Measurements from ENCODE around the gene UCP3.
"Not testable (repeated sequence)": the region's sequence is repeated elsewhere in the genome, so short reads cannot be mapped to it uniquely, and the experiment has no call there.

Gene UCP3

DNA sequence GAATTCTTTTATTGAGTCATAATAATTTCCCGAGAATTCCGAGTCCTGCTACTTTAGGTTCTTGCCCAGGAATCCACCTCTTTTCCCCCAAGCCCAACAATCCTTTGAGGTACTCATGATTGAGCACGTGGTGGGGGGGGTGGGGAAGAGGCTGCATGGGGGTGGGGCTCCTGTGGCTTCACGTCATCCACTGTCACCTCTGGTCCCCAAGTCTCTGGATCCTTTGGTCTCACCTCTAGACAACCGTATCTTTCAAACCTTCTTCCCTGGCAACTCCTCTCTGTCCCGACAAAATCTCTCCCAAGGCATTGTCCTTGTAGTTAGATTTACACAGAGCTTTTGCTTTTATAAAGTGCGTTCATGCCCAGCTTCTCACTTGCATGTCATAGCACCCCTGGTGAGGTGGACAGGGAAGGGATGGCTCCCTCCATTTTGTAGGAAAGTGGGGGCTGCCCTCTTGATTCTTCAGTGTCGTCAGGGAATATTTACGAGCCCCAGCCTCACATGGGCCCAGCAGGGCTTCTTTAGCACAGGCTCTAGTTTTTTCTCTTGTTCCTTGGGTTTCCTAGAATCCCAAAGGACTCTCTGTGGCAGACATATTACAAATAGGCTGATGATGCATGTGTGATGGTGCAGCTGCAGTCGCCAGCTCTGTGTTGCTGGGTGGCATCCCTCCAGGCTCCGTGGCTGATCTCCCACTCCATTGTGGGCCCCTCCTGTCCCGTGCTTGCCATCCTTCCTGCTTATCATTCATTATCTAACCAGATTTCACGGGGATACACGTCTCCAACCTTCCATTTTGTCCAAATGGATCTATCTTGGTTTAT is 8.4 kb downstream of the UCP3 start:
- DNase-seq, result no peak

DNA sequence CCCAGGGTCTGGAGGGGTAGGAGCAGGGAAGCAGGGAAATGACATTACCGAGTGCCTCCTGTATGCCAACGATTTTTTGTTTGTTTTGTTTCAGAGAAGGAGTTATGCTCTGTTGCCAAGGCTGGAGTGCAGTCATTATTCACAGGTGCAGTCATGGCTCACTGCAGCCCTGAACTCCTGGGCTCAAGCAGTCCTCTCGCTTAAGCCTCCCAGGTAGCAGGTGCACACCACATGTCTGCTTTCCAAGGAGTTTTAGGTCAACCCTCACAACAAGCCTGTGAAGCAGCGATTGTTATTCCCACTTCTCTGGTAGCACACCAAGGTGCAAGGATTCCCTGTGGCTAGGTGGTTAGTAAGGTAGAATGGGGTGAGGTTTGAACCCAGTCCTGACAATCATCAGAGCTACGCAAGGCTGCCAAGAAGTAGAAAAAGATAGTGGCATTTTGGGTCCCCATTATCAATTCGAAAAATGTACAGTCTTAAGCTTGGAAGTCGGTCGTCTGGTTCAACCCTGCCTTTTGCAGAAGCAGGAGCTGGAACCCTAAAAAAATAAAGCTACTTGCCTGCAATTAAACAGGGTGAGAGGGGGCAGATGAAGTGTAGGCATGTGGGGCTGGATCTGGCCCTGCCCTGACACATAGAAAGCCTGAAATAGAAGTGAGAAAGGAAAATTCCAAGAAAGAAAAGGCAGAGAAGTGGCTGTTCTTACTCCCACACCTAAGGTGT is 9.1 kb downstream of the UCP3 start:
- DNase-seq, result no peak

DNA sequence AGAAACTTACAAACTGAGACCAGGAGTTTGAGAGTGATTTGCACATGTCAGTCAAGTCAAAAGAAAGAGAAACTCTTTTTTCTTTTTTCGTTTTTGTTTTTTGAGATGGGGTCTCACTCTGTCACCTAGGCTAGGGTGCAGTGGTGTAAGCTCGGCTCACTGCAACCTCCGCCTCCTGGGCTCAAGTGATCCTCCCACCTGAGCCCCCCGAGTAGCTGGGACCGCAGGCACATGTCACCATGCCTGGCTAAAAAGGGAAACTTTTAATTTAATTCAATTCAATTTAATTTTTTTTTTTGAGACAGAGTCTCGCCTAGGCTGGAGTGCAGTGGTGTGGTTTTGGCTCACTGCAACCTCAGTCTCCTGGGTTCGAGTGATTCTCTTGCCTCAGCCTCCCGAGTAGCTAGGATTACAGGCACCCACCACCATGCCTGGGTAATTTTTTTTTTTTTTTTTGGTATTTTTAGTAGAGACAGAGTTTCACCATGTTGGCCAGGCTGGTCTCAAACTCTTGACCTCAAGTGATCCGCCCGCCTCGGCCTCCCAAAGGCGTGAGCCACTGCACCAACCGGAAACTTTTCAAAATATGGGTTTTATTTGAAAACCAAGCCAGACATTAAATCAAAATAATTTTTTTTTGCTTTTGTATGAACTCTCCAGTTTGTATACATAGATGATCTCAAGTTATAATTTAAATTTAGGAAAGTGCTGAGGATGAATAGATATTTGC is 9.9 kb downstream of the UCP3 start:
- no peak for DNase-seq

DNA sequence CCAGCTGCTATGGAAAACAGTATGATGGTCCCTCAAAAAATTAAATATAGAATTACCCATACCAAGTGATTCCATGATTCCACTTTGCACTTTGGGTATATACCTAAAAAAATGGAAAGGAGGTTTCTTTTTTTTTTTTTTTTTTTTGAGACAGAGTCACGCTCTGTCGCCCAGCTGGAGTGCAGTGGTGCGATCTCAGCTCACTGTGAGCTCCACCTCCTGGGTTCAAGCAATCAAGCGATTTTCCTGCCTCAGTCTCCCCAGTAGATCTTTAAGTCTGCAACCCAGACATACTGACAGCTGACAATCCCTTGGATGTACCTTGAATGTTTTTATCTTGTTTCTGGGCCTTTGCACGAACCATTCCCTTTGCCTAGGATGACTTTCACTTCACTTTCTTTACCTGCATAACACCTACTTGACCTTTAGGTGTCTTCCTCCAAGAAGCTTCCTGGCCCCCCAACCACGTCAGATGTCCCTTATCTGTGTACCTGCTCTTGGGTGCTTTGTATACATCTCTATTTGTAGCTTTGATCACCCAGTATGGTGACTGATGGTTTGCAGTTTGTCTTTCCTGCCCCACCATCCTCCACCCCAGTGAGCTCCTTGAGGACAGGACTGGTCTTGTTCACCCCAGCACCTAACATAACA is 11.6 kb downstream of the UCP3 start:
- no peak for DNase-seq

DNA sequence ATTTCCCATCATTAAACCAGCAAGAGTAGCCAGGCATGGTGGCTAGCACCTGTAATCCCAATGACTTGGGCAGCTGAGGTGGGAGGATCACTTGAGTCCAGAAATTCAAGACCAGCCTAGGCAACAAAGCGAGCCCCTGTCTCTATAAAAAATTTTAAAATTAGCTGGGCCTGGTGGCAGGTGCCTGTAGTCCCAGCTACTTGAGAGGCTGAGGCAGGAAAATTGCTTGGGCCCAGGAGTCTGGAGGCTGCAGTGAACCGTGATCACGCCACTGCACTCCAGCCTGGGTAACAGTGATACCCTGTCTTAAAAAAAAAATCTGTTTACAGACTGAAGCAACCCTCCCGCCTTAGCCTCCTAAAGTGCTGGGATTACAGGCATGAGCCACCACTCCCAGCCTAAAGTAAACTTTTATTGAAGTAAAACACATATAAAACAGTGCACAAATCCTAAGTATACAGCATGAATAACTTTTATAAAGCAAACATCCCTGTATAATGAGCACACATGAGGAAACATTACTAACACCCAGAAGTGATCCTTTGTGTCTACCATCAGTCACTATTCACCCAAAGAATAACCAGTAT is 12.6 kb downstream of the UCP3 start:
- DNase-seq, result no peak

DNA sequence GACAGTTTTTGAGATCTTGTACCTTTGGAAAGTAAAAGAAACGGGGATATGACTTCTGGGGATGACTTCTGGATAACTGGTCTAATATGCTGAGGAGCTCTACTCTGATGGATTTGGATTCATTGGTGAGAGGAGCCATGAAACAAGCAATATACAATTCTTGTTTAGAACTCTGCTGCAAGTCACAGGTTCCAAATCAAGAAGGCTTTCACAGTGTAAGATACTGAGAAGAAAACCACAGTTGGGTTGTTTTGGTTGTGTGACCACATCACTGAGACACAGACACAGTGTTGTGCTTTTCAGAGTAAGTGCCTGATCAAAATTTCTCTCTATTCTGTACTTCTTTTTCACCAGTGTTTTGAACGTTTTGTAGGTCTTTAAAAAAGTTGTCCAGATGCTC is 13.2 kb downstream of the UCP3 start:
- no peak for DNase-seq

DNA sequence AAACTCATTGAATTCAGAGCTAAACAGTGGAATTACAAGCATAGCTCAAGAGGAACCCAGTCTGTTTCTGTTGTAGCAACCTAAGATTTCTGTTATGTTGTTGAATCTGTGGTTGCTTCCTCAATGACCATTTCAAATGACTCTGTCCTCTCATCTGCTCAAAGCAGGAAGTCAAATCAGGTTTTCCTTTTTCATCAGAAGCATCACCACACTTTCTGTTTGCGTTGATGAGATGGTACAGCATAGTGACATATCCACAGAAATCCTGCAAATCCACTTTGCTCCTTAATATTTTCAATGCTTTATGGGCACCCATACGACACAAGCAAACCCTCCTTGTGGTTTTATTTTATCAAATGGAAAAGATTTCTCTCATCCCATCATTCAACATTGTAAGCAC is 13.6 kb downstream of the UCP3 start:
- DNase-seq, result peak; percentile 71 to 86

DNA sequence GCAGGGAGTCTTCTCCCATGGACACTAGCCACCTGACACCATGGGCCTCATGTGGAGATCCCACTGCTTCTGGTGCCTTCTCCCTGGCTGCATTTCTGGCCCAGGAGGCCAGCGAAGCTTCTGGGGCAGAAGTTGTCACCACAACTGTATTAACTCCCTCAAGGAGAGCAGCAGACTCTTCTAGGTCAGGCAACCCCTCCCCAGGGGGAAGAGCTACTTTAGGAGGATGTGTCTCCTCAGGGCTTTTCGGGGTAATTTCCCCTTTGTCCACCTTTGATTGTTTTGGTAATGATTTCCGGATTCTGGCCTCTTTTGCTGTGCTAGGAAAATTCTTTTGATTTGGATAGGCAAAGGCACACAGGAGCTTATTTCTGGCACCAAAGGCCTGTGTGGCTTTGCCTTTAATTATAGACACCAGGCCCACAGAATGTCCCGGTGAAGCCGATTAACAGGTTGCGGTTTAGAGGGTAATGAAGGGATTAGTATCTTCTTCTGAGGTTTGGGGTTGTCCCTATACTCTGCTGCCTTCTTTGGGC is 17.3 kb downstream of the UCP3 start:
- DNase-seq, result no peak

DNA sequence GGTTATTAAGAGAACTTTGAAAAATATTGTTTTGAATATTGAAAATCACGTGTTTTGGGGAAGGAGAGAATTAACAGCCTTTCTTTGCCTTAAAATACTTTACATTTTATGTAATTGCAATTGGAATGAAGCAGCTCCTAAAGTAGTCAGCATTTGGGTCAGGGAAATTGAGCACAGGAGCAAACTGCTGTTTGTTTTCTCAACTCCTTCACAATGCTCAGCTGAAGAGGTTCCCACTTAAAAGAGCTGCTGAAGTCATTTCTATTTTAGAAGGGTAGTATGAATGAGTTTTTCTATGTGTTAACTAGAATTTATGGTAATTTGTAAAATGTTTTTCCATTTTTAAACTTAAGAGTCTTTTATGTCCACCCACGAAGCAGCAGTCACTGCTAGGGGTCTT is 18.2 kb downstream of the UCP3 start:
- no peak for DNase-seq

DNA sequence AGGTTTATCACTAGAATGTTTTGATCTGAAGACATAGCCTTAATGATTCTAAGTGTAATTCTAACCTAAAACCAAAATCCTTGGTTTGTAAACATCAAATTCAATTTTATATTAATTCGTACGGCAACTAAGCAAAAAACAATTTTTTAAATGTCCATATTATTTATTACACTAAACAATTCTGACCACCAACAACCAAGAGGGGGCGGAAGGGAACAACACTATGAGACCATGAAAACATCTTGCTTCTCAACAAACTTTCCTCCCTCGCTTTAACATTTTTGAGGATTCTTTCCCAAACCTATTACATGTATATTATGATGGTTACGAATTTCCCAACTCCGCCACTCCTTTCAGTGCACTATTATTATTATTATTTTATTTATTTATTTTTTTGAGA is 19.7 kb downstream of the UCP3 start:
- DNase-seq, result peak; percentile 13 to 34

DNA sequence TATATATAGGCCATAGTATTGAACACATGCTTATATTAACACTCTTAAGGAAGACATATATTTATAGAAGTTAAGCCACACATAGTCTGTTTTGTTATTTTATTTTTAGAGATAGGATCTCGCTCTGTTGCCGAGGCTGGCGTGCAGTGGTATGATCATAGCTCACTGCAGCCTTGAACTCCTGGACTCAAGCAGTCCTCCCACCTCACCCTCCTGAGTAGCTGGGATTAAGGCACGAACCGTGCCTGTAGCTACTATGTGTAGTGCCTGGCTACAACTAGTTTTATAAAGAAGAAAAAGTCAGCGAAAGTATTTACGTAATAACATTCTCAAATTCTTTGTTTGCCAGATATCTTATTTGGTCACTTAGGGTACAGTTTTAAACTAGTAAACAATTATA is 20.7 kb downstream of the UCP3 start:
- DNase-seq, result no peak

DNA sequence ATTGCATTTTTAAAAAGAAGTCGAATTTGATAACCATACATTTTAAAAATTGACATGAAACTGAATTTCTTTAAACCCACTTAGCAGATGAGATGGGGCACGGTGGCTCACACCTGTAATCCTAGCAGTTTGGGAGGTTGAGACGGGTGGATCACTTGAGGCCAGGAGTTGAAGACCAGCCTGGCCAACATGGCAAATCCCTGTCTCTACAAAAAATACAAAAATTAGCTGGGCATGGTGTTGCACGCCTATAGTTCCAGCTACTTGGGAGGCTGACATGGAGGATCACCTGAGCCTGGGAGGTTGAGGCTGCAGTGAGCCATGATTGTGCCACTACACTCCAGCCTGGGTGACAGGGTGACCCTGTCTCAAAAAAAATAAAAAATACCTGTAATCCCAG is 23.2 kb downstream of the UCP3 start:
- not testable (repeated sequence) for DNase-seq

DNA sequence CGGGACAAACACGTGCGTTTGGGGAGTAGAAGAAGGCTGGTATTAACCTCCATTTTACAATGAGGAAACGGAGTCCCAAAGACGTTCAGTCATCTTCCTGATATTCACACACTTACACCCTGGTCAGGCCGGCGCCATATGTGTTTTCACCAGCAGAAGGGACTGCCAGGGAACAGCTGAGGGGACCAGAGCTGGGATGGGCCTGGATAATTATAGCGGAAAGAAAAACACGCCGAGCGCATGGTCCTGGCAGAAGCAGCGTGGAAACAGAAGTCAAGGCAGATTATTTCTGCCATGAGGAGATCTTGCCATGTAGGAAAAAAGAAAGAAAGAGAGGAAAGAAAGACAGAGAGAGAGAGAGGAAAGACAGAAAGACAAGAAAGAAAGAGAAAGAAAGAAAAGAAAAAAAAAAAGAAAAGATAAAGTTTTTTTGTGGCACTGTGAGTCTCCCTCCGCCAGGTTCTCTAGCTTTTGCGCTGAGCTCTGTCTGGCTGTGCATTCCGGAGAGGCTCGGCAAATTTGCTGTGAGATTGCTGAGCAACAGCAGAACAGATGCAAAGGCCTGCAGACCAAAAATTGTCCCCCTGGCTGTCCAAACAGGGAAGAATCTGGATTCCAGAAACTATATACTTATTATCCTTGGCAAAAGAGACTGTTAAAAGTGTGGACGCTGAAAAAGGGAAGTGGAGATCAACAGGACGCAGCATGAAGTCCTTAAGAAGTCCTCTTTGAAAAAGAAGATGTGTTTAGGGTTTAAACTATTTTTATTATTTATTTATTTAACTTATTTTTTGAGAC is 24.9 kb downstream of the UCP3 start:
- peak in 1 of 2 donors; percentile 16 for DNase-seq

DNA sequence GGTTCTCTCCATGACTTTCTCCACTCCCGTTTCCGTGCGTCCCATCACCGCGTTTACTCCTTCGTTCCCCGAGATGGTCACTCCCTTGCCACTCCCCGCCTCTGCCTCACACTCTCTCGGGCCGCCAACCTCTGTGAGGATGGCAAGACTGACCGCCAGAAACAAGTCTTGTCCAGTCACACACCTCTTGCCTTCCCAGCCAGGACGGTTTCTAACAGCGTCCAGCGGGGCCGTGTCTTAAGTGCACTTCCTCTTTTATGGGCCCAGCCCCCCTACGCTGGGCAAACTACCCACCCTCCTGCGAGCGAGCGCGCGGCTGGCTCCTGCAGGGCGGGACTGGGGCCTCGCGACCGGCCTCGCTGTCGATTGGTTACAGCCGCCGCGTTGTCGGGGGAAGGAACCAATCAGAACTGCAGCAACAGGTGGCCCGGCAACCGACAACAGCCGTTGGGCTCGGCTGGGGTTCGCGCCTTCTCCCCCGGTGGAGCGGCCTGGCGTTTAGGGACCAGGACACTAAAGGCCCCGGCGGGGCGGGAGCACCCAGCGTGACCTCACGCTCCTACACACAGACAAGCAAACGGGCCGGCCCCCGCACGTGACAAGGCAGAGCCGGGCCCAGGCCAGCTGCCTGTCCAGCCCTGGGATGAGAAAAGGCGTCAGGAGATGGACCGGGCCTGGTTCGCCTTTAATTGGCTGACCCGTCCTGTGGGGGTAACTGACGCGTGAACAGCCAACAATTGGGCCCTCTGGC is 25.7 kb downstream of the UCP3 start:
- DNase-seq, result peak; percentile 90 to 96

DNA sequence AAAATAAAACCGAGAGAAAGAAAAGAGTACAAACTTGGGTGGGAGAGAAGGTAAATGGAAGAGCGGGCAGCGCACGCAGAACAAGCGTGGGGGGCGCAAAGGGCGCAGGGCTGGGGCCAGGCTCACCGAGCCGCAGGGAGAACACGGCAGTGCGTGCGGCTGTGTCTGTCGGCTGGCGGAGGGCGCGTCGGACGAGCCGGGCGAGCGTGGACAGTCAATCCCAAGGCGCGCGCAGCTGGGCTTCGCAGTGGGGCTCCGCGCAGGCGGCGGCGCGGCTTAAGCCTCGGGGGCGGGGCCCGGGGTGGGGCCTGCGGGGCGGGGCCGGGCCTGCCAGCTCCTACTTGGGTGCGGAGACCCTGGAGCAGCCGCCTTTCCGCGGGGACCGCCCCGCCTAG is 26.3 kb downstream of the UCP3 start, which contains the start of gene UCP2:
Gene UCP2, minus strand, starts transcription at position 249 of the 395 bp plus-strand sequence. CDS start 4,465 bp downstream, outside the sequence.
- DNase-seq, result peak; percentile 77 to 82

DNA sequence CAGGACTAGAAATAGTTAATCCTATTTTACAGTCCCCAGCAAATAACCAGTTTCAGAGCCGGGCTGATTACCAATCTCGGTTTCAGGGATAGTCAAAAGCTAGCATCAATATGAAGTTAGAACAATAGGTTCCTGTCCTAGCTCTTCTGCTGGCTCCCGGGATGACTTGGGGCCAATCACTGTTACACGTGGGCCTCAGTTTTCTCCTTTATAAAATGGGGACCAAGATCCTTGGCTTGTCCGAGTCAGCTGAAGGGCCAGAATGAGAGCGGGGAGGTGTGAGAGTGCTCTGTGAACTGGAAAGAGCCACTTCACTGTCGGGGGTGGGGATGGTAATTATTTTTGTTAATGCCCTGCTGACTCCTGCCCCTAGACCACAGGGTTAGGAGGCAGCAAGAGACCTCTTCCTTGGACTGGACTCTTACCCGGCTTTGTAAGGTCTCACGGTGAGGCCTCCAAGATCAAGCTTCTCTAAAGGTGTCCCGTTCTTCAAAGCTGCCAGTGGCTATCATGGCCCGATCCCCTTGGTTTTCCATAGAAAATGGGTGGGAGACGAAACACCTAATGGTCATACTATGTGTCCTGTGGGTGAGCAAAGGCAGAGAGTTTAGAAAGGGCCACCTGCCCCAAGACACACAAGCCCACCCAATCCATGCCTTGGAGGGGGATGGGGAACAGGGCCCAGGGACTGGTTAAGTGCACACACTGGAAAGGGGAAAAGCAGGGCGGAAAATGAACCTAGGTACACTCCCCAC is 27.7 kb downstream of the UCP3 start:
- DNase-seq, result no peak

DNA sequence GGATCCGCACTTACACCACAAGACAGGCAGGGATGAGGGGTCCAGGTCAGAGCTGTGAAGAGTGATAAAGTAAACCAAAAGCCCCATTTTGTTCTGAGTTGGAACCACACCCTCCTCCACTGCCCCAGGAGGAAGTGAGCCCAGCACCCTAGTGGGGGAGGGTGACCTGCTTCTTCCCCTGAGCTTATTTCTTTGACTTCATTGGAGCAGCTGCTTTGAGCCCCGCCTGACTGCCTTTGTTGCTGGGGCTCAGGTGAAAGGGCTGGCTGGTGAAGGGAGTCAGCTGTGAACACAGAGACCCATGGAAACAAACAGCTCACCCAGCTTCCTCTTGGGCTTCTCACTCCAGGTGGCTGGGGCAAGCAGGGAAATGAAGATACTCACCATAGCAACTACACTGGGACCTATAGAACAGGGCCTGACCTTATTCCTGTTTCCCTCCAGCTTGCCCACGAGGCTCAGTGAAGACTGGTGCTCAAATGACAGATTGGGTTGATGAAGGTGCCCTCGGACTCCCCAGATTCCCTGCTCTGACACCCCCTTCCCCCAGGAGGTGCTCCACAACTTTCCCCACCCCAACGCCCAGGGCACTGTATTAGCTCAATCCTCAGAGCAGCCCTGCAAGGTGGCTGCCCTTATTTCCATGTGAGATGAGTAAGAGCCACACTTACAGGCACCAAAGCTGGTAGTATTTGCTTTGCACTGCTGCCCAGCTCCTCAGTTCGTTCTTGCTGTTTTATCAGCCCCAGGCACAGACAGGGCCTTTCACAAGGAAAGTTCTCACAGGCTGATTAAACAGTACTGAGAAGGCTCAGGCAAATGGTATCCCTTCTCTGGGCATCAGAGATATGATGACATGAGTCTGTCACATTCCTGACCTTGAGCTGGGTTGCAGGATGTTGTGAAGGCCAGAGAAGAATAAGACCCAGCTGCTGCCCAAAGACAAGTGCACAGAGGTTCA is 28.6 kb downstream of the UCP3 start:
- peak; percentile 45 to 56 for DNase-seq

DNA sequence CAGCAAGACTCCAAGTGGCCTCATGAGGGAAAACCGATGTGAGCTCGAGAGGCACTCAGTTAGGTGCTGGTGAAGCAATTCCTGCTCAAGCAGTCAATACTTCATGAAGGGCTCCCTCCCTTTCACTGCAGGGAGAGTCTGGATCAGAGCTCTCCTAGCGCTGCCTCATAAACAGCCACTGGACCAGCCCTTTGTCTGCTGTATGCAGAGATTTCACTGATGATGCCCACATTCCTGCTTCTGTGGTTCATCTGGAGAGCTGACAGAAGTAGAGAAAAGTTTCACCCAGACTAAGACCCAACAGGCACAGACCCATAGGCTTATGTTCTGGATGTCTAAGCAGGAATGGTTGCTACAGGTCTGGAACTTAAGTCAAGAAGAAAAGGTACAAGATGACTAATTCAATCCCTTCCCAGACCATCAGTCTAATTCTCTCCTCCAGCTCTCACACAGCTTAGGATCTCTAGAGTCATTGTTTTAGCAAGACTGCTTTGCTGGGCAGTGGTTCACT is 30.3 kb downstream of the UCP3 start:
- no peak for DNase-seq

Data from inflammatory macrophage treated with lipopolysaccharide for 1 hour (primary cell).